Left cardiac atrium (tissue), 4 donors: ENCODE results near the gene DENND6B. TPM values are rescaled to one million over a fixed set of nuclear protein-coding genes. Genes with fewer than 3 reads are reported as not detected.
"Not testable (repeated sequence)": the region's sequence is repeated elsewhere in the genome, so short reads cannot be mapped to it uniquely, and the experiment has no call there.

Experiments
- ATAC-seq, 2 donors: fragments of 200-7000 bp; cut with Tn5 transposase; one replicate each; pipeline ENCODE4 v1.9.1; 2020; ENCODE audit warnings: mild to moderate bottlenecking in 2 of 2, moderate library complexity in 2 of 2
- DNase-seq: peaks from one replicate; pipeline ENCODE4 v3.0.0-alpha.2; 2020
- intact Hi-C, 2 donors: fragments of 100-400 bp; cut with DNase I; formaldehyde crosslinking; loops; one replicate each; pipeline versions ENCODE4 v1.14.1 to v1.15.1; 2022 to 2023
- total RNA-seq, 2 donors: library from RNA; stranded (reverse); fragmentation: NEBNext Ultra II Directional; extraction: Animal tissue kit (Norgen Biotek cat#: 25700); gene quantifications; one replicate each; pipeline ENCODE4 v1.2.1, GENCODE V29; 2021
- donor health status: DM: no; HTN: yes; CAD: no.
- donor health status: DM: no; HTN: yes; CAD: no; lungs with severe emphysema.
- donor health status: DM: yes; HTN: yes; CAD: no.
- donor health status: Dilated cardiomyopathy.

The DENND6B gene
- total RNA-seq, 2 donors from 2014 or later = 2.4 TPM

GRCh38 chr22:50280022-50280707 is 46.6 kb downstream of the DENND6B start:
- no peak for ATAC-seq
- intact Hi-C loops = no loop called here

DNA sequence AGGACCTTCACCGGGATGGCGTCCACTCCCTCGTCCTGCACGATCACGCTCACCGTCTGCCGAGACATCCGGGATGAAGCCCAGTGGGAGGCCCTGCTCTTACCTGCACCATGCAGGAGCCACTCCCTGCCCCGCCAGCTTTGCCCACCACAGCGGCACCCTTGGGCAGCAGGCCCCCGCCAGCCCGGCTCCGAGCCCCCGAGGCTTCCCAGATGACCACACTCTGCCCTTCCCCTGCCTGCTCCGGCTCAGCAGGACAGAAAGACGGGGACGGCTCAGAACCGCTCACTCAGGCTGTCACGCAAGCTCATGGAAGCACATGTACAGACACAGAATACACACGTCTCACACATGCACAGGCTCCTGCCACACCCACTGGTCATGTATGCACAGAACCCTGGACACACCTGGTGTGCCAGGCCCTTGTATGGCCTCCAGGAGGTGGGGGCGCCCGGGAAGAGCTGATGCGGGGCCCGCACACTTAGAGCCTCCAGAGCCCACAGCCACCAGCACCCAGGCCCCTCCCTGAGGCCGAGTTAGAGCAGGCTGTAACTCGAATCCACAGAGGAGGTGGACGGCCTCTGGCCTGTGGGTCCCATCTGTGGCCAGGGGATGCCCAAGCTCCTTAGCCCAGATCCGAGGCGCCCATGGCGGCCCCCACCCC is 47.7 kb downstream of the DENND6B start:
- ATAC-seq (no peak), DNase-seq (no peak)
- intact Hi-C loops = loop anchor here (5.0 kb wide), 2 partner anchors 48 to 63 kb away; partner anchors contain the start of genes DENND6B (in 1 of the 2) and PPP6R2 (in 1 of the 2)

More at GRCh38 chr22:50280022-50280707, 46.6 kb downstream of the DENND6B start:
- DNase-seq = no peak

DNA sequence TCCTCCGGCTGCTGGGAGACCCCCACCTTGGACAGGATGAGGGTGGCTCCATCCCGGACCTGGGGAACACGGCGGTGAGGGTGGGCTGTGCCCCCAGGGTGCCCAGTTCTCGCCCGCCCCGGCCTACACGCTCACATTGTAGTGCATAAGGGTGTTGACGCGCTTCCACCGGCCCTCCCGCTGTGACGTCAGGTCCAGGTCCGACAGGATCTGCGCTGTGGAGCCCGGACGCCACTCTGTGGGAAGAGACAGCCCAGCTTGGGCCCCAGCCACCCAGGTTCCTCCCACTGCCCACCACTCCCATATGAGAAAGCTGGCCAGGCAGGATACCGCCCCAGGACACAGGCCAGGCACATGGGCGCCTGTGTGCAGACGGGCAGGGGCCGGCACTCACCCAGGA is 48.4 kb downstream of the DENND6B start:
- intact Hi-C loops = loop anchor here (5.0 kb wide), 2 partner anchors 49 to 64 kb away; partner anchors contain the start of genes DENND6B (in 1 of the 2) and PPP6R2 (in 1 of the 2)
- ATAC-seq = no peak

GRCh38 chr22:50277761-50278160 is 49.1 kb downstream of the DENND6B start:
- ATAC-seq (no peak), DNase-seq (no peak)
- intact Hi-C loops = loop anchor here (2.0 to 5.0 kb wide), 3 partner anchors 47 to 65 kb away; partner anchors contain the start of genes DENND6B (in 1 of the 2) and PPP6R2 (in 1 of the 2)

More for the DNA sequence above, 48.4 kb downstream of the DENND6B start:
- no peak for DNase-seq

GRCh38 chr22:50276143-50276542 is 50.7 kb downstream of the DENND6B start:
- ATAC-seq = peak; percentile 79 to 84
- peak; percentile 73 for DNase-seq
- intact Hi-C loops = loop anchor here (2.0 to 5.0 kb wide), 3 partner anchors 49 to 66 kb away; partner anchors contain the start of genes DENND6B (in 1 of the 2) and PPP6R2 (in 1 of the 2)

DNA sequence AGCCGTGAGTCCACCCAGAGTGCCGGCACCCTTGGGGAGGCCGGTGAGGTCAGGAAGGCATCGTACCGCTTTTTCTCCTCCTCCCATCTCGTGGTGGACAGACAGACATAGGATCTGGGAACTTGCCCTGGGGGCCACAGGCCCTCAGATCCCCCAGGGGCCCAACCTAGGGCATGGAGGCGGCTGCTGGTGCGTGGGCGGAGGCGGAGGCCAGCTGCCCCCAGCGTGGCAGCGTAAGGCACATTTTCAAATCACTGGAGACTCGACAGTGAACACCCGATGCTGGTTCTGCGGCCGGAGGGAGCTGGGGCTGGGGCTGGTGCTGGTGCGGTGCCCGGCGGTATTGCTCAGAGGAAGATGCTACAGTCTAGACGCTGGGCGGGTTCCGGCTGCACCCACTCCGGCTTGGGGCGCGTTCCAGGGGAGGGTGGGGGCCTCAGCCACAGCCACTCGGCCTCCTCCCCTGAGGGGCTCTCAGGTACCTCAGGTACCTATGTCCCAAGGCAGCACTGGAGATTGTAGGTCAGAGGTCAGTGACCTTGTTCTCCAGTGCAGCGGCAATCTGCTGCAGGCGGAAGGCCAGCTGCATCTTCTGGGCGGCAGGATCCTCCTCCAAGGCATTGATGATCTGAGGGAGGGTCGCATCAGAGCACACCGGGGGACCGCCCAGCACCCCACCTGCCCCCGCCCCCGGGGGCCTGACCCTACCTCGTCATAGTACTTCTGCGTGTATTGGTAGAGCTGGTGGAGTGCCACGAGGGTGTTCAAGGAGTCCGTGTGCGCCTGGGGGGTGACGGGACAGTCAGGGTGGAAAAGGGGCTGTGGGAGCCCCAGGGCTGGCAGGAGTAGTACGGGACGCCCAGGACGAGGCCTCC is 51.4 kb downstream of the DENND6B start:
- intact Hi-C loops = loop anchor here (2.0 to 5.0 kb wide), 3 partner anchors 49 to 67 kb away; partner anchors contain the start of genes DENND6B (in 1 of the 2) and PPP6R2 (in 1 of the 2)
- ATAC-seq (no peak), DNase-seq (no peak)

DNA sequence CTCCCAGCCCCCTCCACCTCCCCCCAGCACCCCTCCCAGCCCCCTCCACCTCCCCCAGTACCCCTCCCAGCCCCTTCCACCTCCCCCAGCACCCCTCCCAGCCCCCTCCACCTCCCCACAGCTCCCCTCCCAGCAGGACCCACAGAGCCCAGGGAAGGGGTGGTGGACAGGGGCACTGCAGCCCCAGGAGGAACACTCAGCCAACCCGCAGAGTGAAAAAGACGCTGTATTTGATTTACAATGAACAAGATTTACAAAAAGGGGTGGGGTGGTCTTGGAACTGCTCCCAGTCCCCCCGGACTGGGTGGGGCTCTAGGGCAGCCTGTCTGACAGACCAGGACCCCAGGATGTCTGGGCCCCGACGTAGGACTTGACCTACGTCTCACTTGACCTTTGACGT is 52.0 kb downstream of the DENND6B start:
- no peak for DNase-seq
- no peak for ATAC-seq
- intact Hi-C loops = loop anchor here (5.0 kb wide), 2 partner anchors 53 to 68 kb away; partner anchors contain the start of genes DENND6B (in 1 of the 2) and PPP6R2 (in 1 of the 2)

- ATAC-seq (peak; percentile 3 to 12), DNase-seq (peak; percentile 61)
- intact Hi-C loops = no loop called here
Measured at GRCh38 chr22:50274311-50274710, 52.5 kb downstream of the DENND6B start.

DNA sequence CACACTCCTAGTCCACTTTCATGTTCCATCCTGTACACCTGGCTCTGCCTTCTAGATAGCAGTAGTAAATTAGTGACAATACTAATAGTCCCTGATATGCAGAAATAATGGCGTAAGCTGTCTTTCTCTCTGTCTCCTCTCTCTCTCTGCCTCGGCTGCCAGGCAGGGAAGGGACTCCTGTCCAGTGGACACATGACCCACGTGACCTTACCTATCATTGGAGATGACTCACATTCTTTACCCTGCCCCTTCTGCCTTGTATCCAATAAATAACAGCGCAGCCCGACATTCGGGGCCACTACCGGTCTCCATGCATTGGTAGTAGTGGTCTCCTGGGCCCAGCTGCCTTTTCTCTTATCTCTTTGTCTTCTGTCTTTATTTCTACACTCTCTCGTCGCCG is 53.0 kb downstream of the DENND6B start:
- intact Hi-C loops, DNase-seq, ATAC-seq: not testable (repeated sequence)

- DNase-seq, intact Hi-C loops, ATAC-seq: not testable (repeated sequence)
Measured at GRCh38 chr22:50273352-50273751, 53.5 kb downstream of the DENND6B start.

- intact Hi-C loops = no loop called here
- no peak for DNase-seq
- no peak for ATAC-seq
Measured at GRCh38 chr22:50272044-50272802, 54.6 kb downstream of the DENND6B start.

- intact Hi-C loops = no loop called here
- ATAC-seq (peak; percentile 29 to 48), DNase-seq (peak; percentile 75)
Measured at GRCh38 chr22:50271519-50271970, 55.3 kb downstream of the DENND6B start.

GRCh38 chr22:50270666-50271394 is 56.0 kb downstream of the DENND6B start:
- intact Hi-C loops = no loop called here
- peak; percentile 53 to 54 for ATAC-seq

GRCh38 chr22:50269970-50270665 is 56.7 kb downstream of the DENND6B start, which contains the start of gene MAPK11:
TSS of gene MAPK11 (minus strand) at chr22:50270380. CDS start at chr22:50270292, 88 bp downstream.
- intact Hi-C loops = no loop called here
- DNase-seq (peak; percentile 79), ATAC-seq (peak; percentile 32 to 41)

More at GRCh38 chr22:50270666-50271394, 56.0 kb downstream of the DENND6B start:
- peak; percentile 80 for DNase-seq

DNA sequence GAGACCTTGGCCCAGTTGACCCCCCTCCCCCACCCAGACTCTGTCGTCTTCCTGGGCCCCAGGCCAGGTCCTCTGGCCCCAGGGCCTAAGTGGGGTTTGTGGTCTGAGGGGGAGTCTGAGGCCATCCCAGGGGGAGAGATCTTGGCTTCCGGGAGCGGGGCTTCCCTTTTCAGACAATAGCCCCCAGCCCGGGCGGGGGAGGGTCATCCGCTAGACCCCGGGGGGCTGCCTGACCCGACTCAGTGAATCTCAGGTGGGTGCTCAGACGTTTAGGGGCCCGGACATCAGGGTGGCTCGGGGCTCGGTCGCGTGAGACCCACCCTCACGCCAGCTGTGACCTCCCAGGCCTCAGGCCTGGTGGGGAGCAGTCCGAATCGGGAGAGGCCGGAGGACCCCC is 57.2 kb downstream of the DENND6B start:
- DNase-seq (no peak), ATAC-seq (no peak)
- intact Hi-C loops = no loop called here

DNA sequence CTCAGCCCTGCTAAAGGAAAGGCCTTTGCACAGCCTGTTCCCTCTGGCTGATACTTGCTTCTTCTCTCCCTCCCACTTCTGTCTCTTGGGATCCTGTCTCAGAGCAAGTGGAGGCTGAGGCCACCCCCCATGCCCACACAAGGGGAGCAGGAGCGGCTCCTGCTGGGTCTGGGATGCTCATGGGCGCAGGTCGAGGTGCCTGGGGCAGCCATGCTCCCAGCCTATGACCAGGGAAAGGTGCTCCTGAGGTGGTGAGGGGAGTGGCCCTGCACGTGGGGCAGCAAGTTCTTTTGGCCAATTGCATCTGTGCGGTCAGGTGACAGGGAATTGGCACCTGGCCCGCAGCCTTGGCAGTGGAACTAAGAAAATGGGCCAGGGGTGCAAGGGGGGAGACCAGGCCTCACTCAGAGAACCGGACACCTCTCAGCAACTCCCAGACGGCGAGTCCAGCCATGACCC is 58.1 kb downstream of the DENND6B start:
- DNase-seq = no peak
- intact Hi-C loops = no loop called here
- no peak for ATAC-seq
